Measurements from ENCODE around the gene KPTN.

The KPTN gene

DNA sequence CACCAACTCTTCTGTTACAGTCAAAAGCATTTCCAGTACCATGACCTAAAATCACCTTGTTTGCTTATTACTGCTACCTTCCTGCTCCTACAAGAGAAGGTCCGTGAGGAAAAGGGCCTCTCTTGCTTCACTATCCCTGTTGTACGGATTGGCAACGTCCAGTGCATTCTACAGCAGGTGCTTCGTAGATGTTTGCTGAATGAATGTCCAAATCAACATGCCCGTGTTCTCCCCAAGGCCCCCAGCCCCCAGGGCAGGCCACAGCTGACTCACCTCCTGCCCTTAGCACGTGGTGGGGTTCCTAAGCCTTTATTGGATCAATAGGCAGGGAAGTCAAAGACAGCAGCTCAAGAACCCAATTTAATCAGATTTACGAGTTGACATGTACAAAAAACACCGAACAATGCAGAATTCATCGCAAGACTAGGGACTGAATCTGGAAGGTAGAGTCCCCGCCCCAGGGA lies 36.4 kb upstream of the KPTN start:
- H3K9ac ChIP-seq (ENCODE audit: low read length): no peak overlapping the region
- no peak for TF ChIP-seq EZH2phosphoT487 (IDR thresholded peaks at IDR 0.05; ENCODE audit: low read depth)
- TF ChIP-seq, protein P1, sequence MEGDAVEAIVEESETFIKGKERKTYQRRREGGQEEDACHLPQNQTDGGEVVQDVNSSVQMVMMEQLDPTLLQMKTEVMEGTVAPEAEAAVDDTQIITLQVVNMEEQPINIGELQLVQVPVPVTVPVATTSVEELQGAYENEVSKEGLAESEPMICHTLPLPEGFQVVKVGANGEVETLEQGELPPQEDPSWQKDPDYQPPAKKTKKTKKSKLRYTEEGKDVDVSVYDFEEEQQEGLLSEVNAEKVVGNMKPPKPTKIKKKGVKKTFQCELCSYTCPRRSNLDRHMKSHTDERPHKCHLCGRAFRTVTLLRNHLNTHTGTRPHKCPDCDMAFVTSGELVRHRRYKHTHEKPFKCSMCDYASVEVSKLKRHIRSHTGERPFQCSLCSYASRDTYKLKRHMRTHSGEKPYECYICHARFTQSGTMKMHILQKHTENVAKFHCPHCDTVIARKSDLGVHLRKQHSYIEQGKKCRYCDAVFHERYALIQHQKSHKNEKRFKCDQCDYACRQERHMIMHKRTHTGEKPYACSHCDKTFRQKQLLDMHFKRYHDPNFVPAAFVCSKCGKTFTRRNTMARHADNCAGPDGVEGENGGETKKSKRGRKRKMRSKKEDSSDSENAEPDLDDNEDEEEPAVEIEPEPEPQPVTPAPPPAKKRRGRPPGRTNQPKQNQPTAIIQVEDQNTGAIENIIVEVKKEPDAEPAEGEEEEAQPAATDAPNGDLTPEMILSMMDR (IDR thresholded peaks at IDR 0.05; ENCODE audit: low read depth, low read length): no peak
- no peaks in the 10 kb centered on the region for H3K9me3 ChIP-seq (ENCODE audit: insufficient read depth, low read length)
- no peak overlapping the region for H3K27ac ChIP-seq (ENCODE audit: low read length)
- peaks cover 28% of the 10 kb centered on the region for H3K4me1 ChIP-seq (ENCODE audit: low read length)
- no peak overlapping the region for H3K4me2 ChIP-seq (ENCODE audit: low read length)
- H4K20me1 ChIP-seq (ENCODE audit: insufficient read depth, low read length): no peaks in the 10 kb centered on the region
- H2AFZ ChIP-seq (ENCODE audit: low read depth, low read length): no peak overlapping the region
- H3K27me3 ChIP-seq (ENCODE audit: low read depth, low read length): peaks cover 65% of the 10 kb centered on the region
- no peaks in the 10 kb centered on the region for H3K36me3 ChIP-seq (replicated peaks; ENCODE audit: low read depth, low read length)
- no peaks in the 10 kb centered on the region for H3K79me2 ChIP-seq (ENCODE audit: low read length)
- H3K4me3 ChIP-seq (ENCODE audit: low read length): no peak overlapping the region

GRCh38 chr19:47518854-47519253 lies 34.8 kb upstream of the KPTN start:
- Histone ChIP-seq H4K20me1 (ENCODE audit: insufficient read depth, low read length) (no peaks in the 10 kb centered on the region; the same call in 1 of the 2 replicates), H3K4me1 (ENCODE audit: low read length) (peaks cover 31% of the 10 kb centered on the region), H3K9me3 (ENCODE audit: insufficient read depth, low read length) (no peaks in the 10 kb centered on the region), H3K27me3 (ENCODE audit: low read depth, low read length) (peaks cover 59% of the 10 kb centered on the region), H2AFZ (ENCODE audit: low read depth, low read length) (no peak overlapping the region), H3K9ac (ENCODE audit: low read length) (no peak overlapping the region), H3K79me2 (ENCODE audit: low read length) (peaks cover 9% of the 10 kb centered on the region), H3K4me2 (ENCODE audit: low read length) (peak overlapping the region; percentile 43), H3K4me3 (ENCODE audit: low read length) (no peak overlapping the region), H3K36me3 (replicated peaks; ENCODE audit: low read depth, low read length) (no peaks in the 10 kb centered on the region), H3K27ac (ENCODE audit: low read length) (no peak overlapping the region)
- no peak for TF ChIP-seq EZH2phosphoT487 (IDR thresholded peaks at IDR 0.05; ENCODE audit: low read depth)
- TF ChIP-seq, protein P1 (IDR thresholded peaks at IDR 0.05; ENCODE audit: low read depth, low read length): no peak

DNA sequence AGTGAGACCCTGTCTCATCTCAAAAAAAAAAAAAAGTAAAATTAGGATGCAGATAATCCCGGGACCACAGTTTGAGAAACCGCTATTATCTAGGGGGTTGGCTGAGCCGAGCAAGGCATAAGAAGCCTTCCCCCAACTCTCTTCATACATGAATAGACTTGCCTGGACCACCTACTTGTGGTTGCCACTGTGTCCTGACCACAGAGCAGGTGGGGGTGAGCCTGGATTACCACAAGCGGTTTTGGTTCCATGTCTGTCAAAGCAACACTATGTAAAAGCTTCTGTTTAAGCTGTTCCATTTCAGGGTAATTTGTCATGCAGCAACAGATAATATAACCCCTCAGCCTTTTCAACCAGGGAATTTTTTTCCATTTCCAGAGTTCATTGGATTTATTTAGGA lies 34.1 kb upstream of the KPTN start:
- Histone ChIP-seq H3K4me2 (ENCODE audit: low read length) (peak overlapping the region; percentile 43), H3K4me1 (ENCODE audit: low read length) (peaks cover 37% of the 10 kb centered on the region)

GRCh38 chr19:47514869-47515588 lies 31.0 kb upstream of the KPTN start, which contains the start of gene NAPA:
Gene NAPA (minus strand): TSS chr19:47515063. CDS start chr19:47514940, 123 bp downstream.
- TF ChIP-seq EZH2phosphoT487 (IDR thresholded peaks at IDR 0.05; ENCODE audit: low read depth): no peak
- TF ChIP-seq, protein P1 (IDR thresholded peaks at IDR 0.05; ENCODE audit: low read depth, low read length): no peak
- H3K4me1 ChIP-seq (ENCODE audit: low read length): peaks cover 40% of the 10 kb centered on the region
- H3K4me2 ChIP-seq (ENCODE audit: low read length): peak within 1 kb of the TSS; percentile 97
- no peaks in the 10 kb centered on the region for H3K9me3 ChIP-seq (ENCODE audit: insufficient read depth, low read length)
- H2AFZ ChIP-seq (ENCODE audit: low read depth, low read length): peak within 1 kb of the TSS; percentile 85
- peak within 1 kb of the TSS; percentile 81 for H3K9ac ChIP-seq (ENCODE audit: low read length)
- H3K27ac ChIP-seq (ENCODE audit: low read length): peak within 1 kb of the TSS; percentile 51
- peaks cover 31% of the 10 kb centered on the region for H3K27me3 ChIP-seq (ENCODE audit: low read depth, low read length)
- H3K4me3 ChIP-seq (ENCODE audit: low read length): peak within 1 kb of the TSS; percentile 84
- peaks cover 24% of the 10 kb centered on the region for H4K20me1 ChIP-seq (ENCODE audit: insufficient read depth, low read length)
- H3K79me2 ChIP-seq (ENCODE audit: low read length): peaks cover 48% of the 10 kb centered on the region
- H3K36me3 ChIP-seq (replicated peaks; ENCODE audit: low read depth, low read length): no peaks in the 10 kb centered on the region

More for the DNA sequence above, 34.1 kb upstream of the KPTN start:
- Histone ChIP-seq H3K9ac (ENCODE audit: low read length) (no peak overlapping the region), H3K4me3 (ENCODE audit: low read length) (no peak overlapping the region), H3K79me2 (ENCODE audit: low read length) (peaks cover 16% of the 10 kb centered on the region), H3K27ac (ENCODE audit: low read length) (no peak overlapping the region), H4K20me1 (ENCODE audit: insufficient read depth, low read length) (peaks cover 3% of the 10 kb centered on the region), H3K9me3 (ENCODE audit: insufficient read depth, low read length) (no peaks in the 10 kb centered on the region), H3K27me3 (ENCODE audit: low read depth, low read length) (peaks cover 53% of the 10 kb centered on the region), H2AFZ (ENCODE audit: low read depth, low read length) (no peak overlapping the region), H3K36me3 (replicated peaks; ENCODE audit: low read depth, low read length) (no peaks in the 10 kb centered on the region)
- TF ChIP-seq EZH2phosphoT487 (IDR thresholded peaks at IDR 0.05; ENCODE audit: low read depth): peak; percentile 78; the same call in 1 of the 2 replicates
- TF ChIP-seq, protein P1 (IDR thresholded peaks at IDR 0.05; ENCODE audit: low read depth, low read length): no peak
